ENCODE measurements around the gene UBAP1. TPM values are rescaled to one million over a fixed set of nuclear protein-coding genes. Genes with fewer than 3 reads are reported as not detected.
A peak's percentile ranks its signal among the peaks of the same experiment; 100 is the strongest.
"Not testable (repeated sequence)": the region's sequence is repeated elsewhere in the genome, so short reads cannot be mapped to it uniquely, and the experiment has no call there.

UBAP1 gene
- total RNA-seq, 1 experiment from 2014 or later: 29.4 TPM

GRCh38 chr9:34271265-34272006 is 92.6 kb downstream of the UBAP1 start:
- DNase-seq: no peak
- intact Hi-C loops (cut with micrococcal nuclease; ENCODE audit: unreplicated experiment): no loop called here
- CTCF ChIA-PET: no interaction called here
- no TSS peak for BruUV-seq (replicated peaks)
- no peak for TF ChIP-seq CTCF (IDR thresholded peaks at IDR 0.05; ENCODE audit: unreplicated experiment)
- H3K4me1 Mint-ChIP-seq (ENCODE audit: low read depth, unreplicated experiment): no peaks in the 10 kb centered on the region
- no peak overlapping the region for H3K4me3 Mint-ChIP-seq (ENCODE audit: low read depth, unreplicated experiment)
- no peaks in the 10 kb centered on the region for H3K27me3 Mint-ChIP-seq (ENCODE audit: unreplicated experiment)
- no peak overlapping the region for H3K27ac Mint-ChIP-seq (ENCODE audit: unreplicated experiment)
- H3K36me3 Mint-ChIP-seq (ENCODE audit: insufficient read depth, unreplicated experiment): no peaks in the 10 kb centered on the region
- H3K9me3 Mint-ChIP-seq (ENCODE audit: low read depth, unreplicated experiment): no peaks in the 10 kb centered on the region

GRCh38 chr9:34272101-34272541 is 93.3 kb downstream of the UBAP1 start:
- intact Hi-C loops (cut with micrococcal nuclease; ENCODE audit: unreplicated experiment): no loop called here
- Mint-ChIP-seq H3K27me3 (ENCODE audit: unreplicated experiment) (no peaks in the 10 kb centered on the region), H3K4me1 (ENCODE audit: low read depth, unreplicated experiment) (no peaks in the 10 kb centered on the region), H3K27ac (ENCODE audit: unreplicated experiment) (no peak overlapping the region), H3K36me3 (ENCODE audit: insufficient read depth, unreplicated experiment) (no peaks in the 10 kb centered on the region), H3K9me3 (ENCODE audit: low read depth, unreplicated experiment) (no peaks in the 10 kb centered on the region), H3K4me3 (ENCODE audit: low read depth, unreplicated experiment) (no peak overlapping the region)
- no peak for DNase-seq
- TF ChIP-seq CTCF (IDR thresholded peaks at IDR 0.05; ENCODE audit: unreplicated experiment): no peak
- CTCF ChIA-PET: no interaction called here
- no TSS peak for BruUV-seq (replicated peaks)

GRCh38 chr9:34273588-34273987 is 94.7 kb downstream of the UBAP1 start:
- intact Hi-C loops (cut with micrococcal nuclease; ENCODE audit: unreplicated experiment); H3K27me3 Mint-ChIP-seq (ENCODE audit: unreplicated experiment); H3K27ac Mint-ChIP-seq (ENCODE audit: unreplicated experiment); DNase-seq; CTCF ChIA-PET; H3K4me3 Mint-ChIP-seq (ENCODE audit: low read depth, unreplicated experiment); H3K4me1 Mint-ChIP-seq (ENCODE audit: low read depth, unreplicated experiment); H3K36me3 Mint-ChIP-seq (ENCODE audit: insufficient read depth, unreplicated experiment); H3K9me3 Mint-ChIP-seq (ENCODE audit: low read depth, unreplicated experiment): not testable (repeated sequence)
- BruUV-seq (replicated peaks): TSS peak; percentile 19

GRCh38 chr9:34275811-34276210 is 97.0 kb downstream of the UBAP1 start:
- Mint-ChIP-seq H3K4me1 (ENCODE audit: low read depth, unreplicated experiment) (no peaks in the 10 kb centered on the region), H3K9me3 (ENCODE audit: low read depth, unreplicated experiment) (no peaks in the 10 kb centered on the region), H3K27me3 (ENCODE audit: unreplicated experiment) (no peaks in the 10 kb centered on the region), H3K4me3 (ENCODE audit: low read depth, unreplicated experiment) (no peak overlapping the region), H3K27ac (ENCODE audit: unreplicated experiment) (no peak overlapping the region), H3K36me3 (ENCODE audit: insufficient read depth, unreplicated experiment) (no peaks in the 10 kb centered on the region)
- intact Hi-C loops (cut with micrococcal nuclease; ENCODE audit: unreplicated experiment): no loop called here
- CTCF ChIA-PET: interaction anchor here (0.7 kb wide), 1 partner anchor 1163 kb away, joined by 6 read pairs; no protein-coding TSS in a partner anchor
- DNase-seq: no peak
- no peak for TF ChIP-seq CTCF (IDR thresholded peaks at IDR 0.05; ENCODE audit: unreplicated experiment)
- BruUV-seq (replicated peaks): no TSS peak

GRCh38 chr9:34276772-34277171 is 97.9 kb downstream of the UBAP1 start:
- Mint-ChIP-seq H3K4me1 (ENCODE audit: low read depth, unreplicated experiment) (no peaks in the 10 kb centered on the region), H3K4me3 (ENCODE audit: low read depth, unreplicated experiment) (no peak overlapping the region), H3K36me3 (ENCODE audit: insufficient read depth, unreplicated experiment) (no peaks in the 10 kb centered on the region), H3K27ac (ENCODE audit: unreplicated experiment) (no peak overlapping the region), H3K9me3 (ENCODE audit: low read depth, unreplicated experiment) (no peaks in the 10 kb centered on the region), H3K27me3 (ENCODE audit: unreplicated experiment) (no peaks in the 10 kb centered on the region)
- no peak for DNase-seq
- intact Hi-C loops (cut with micrococcal nuclease; ENCODE audit: unreplicated experiment): no loop called here
- TF ChIP-seq CTCF (IDR thresholded peaks at IDR 0.05; ENCODE audit: unreplicated experiment): no peak
- no TSS peak for BruUV-seq (replicated peaks)
- CTCF ChIA-PET: no interaction called here

Measured in Calu3 (cell line).